ENCODE results near the gene NUDC.

NUDC gene

DNA sequence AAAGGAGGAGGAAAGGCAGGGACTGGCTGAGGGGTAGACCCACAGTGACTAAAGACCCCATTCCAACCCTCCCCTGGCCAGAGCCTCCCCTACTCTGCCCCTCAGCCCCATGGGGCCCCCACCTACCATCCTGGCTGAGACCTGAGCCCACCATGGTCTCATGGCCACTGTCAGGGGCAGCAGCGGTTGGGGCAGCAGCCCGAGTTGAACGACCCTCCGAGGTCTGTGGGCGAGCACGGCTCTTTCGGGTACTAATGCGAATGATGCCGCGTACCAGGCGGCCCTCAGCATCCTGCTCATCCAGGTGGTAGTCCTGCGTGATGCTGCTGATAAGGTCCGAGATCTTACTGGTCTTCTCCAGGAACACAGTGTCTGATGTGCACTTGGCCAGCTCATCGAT lies 29.7 kb downstream of the NUDC start:
- no peak for DNase-seq (ENCODE audit: low read depth)

- no peak for DNase-seq (ENCODE audit: low read depth)
These were observed 30.4 kb downstream of the NUDC start for GRCh38 chr1:26951821-26952497.

- no peak for DNase-seq (ENCODE audit: low read depth)
These were observed 31.8 kb downstream of the NUDC start for GRCh38 chr1:26953374-26953773.

- no peak for DNase-seq (ENCODE audit: low read depth)
These were observed 34.8 kb downstream of the NUDC start for GRCh38 chr1:26956321-26956720.

GRCh38 chr1:26957306-26957705 lies 35.8 kb downstream of the NUDC start:
- no peak for DNase-seq (ENCODE audit: low read depth)

DNA sequence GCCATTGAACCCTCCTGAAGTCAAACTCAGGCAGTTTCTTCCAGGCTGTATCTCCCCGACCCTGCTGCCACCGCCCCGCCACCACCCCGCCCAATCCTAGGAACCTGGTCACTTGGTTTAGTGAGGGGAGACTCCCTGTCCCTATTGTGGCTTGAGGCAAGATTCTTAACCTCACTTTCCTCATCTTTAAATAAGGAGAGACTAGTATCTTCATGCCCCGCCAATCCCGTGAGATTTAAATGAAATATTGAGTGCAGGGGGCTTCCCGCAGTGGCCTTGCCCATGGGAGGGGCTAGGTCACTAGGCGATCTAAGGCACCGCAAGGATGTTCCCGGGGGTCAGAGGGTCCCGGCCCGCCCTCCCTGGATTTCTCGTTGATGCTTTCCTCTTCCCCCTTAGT lies 37.7 kb downstream of the NUDC start:
- no peak for DNase-seq (ENCODE audit: low read depth)

- no peak for DNase-seq (ENCODE audit: low read depth)
These were observed 38.4 kb downstream of the NUDC start, which contains the start of gene KDF1 for GRCh38 chr1:26959722-26960624. KDF1 (minus strand) TSS chr1:26960468; CDS start chr1:26952380, 8,088 bp downstream.

DNA sequence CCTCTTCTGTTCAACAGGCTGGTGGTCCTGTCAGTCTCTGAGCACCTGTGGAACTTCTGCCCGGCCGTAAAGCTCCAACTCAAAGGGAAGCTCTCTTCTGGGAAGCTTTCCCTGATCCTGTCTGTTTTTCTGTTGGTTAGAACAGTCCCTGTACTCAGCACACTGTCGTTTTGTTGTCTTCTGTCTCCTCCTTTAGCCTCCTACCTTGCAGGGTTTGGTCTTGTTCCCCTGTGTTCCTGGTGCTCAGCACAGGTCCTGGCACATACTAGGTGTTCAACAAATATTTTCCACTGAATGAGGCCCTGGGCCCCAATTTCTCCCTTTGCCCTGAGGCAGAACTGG lies 39.1 kb downstream of the NUDC start:
- no peak for DNase-seq (ENCODE audit: low read depth)

DNA sequence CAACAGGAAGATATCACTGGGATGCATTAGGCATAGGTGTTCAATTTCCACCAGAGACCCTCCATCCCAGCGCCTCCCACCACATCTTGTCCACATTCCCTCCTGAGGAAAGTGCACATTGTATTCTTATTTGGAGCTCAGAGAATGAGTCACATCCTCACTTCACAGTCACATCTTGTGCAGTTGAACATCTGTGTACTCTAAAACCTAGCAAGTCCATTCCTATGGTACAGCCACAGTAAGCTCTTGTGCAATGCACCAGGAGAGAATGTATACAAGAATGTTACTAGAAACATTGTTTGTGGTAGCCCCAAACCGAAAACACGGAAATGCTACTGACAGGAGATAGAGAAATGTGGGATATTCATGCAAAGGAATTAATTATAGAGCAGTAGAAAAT lies 40.3 kb downstream of the NUDC start:
- no peak for DNase-seq (ENCODE audit: low read depth)

- DNase-seq (ENCODE audit: low read depth): no peak
These were observed 43.7 kb downstream of the NUDC start for GRCh38 chr1:26965213-26965612.

GRCh38 chr1:26965628-26966027 lies 44.1 kb downstream of the NUDC start:
- DNase-seq (ENCODE audit: low read depth): no peak

GRCh38 chr1:26970810-26971209 lies 49.3 kb downstream of the NUDC start:
- no peak for DNase-seq (ENCODE audit: low read depth)

- no peak for DNase-seq (ENCODE audit: low read depth)
These were observed 50.0 kb downstream of the NUDC start for GRCh38 chr1:26971590-26971989.

GRCh38 chr1:26972390-26972789 lies 50.8 kb downstream of the NUDC start:
- DNase-seq (ENCODE audit: low read depth): no peak

DNA sequence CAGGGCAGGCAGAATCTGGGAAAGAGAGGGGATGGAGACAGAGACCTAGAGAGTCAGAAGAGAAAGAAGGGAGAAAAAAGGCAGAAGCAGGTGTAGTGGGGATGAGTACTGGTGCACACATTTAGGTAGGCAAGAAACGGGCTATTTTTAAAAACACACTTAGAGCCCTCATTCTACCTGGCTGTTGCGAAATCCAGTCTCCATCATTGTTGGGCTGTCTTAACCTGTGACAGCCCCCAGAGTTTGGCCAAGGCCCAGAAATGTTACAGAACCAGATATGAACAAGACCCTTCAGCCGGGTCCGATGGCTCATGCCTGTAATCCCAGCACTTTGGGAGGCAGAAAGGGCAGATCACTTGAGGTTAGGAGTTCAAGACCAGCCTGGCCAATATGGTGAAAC lies 51.3 kb downstream of the NUDC start:
- no peak for DNase-seq (ENCODE audit: low read depth)

DNA sequence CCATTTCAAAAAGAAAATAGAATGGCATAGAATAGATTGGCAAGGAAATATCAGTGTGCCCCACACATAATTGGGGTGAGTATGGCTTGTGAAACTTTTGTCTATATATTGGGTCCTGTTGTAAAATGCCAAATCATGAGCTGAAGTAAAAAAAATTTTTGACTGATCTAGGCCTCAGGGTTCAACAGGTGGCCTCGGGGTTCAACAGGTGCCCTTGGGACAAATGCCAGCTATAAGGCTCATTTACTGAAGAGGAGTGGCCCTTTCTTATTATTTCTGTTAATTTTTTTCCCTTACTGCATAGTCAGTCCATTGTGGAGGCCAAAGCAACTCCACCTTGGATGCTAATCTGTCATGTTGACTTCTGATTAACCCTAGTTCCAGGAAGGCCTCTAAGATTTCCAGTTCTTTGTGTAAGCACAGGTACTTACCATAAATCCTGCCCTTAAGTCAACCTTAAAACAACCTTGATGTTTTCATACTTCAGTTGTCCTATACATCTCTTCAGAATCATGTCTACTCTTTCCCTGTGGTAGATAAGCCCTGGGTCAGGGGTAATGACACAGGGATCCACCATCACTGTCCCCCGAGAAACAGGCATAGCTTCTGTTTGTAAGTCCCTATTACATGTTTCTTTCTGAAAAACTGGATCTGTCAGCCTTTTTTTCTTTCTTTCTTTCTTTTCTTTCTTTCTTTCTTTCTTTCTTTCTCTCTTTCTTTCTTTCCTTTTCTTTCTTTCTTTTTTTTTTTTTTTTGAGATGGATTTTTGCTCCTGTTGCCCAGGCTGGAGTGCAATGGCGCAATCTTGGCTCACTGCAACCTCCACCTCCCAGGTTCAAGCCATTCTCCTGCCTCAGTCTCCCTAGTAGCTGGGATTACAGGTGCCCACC lies 55.3 kb downstream of the NUDC start:
- DNase-seq (ENCODE audit: low read depth): no peak

DNA sequence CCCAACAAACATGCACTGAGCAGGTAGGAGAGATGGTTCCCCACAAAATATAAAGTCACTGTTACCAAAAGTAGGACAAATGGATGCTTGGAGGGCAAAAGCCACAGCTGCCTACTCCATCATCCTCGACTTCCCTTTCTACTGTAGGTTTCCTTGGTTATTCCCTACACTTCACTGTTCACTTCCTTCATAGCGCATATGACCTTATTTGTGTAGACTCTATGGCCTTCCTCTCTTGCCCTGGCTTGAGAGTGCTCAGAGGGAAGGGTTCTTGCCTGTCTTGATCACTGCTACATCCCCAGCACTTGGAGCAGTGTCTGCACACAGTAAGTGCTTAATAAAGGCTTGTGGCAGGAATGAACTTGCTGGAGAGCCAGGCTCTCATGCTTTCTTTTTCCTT lies 57.4 kb downstream of the NUDC start:
- no peak for DNase-seq (ENCODE audit: low read depth)

DNA sequence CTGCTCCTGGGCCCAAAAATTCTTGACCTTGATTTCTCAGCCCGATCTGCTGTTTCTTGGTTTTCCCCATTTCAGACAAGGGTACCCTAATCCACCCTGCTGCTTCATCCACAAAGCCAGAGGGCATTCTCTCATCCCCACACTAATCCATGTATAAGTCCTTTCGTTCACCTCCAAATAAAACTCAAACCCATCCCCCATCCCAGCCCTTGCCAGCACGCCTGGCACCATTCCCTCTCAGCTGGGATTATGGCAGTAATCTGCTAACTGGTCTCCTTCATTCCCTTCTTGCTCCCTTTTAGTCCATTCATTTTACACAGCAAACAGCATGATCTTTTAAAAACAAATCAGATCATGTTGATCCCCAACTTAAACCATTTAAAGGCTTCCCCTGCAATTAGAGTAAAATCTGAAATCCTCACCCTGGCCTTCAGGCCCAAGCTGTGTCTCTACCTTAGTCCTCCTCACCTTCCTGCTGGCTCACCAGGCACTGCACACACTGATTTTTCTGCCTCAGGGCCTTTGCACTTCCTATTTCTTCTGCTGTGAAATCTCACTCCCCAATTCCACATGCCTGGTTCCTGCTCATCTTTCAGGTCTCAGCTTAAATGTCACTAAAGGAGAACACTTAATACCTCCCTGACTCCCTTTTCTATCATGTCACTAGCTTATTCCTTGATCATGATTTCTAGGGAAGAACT lies 59.8 kb downstream of the NUDC start:
- no peak for DNase-seq (ENCODE audit: low read depth)

DNA sequence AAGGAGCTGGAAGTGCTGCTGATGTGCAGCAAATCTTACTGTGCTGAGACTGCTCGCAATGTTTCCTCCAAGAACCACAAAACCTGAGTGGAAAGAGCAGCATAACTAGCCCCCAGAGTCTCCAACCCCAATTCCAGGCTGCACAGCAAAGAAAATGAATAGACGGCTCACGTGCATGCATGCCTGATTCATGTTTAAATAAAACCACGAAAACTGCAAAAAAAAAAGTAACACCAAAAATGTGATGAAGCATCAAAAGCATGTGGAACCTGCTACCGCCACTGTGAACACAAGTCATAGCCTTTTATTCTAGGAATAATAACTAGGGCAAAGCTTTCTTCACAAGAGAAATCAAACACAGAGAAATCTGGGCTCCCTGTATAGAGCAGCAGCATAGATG lies 62.3 kb downstream of the NUDC start:
- no peak for DNase-seq (ENCODE audit: low read depth)

DNA sequence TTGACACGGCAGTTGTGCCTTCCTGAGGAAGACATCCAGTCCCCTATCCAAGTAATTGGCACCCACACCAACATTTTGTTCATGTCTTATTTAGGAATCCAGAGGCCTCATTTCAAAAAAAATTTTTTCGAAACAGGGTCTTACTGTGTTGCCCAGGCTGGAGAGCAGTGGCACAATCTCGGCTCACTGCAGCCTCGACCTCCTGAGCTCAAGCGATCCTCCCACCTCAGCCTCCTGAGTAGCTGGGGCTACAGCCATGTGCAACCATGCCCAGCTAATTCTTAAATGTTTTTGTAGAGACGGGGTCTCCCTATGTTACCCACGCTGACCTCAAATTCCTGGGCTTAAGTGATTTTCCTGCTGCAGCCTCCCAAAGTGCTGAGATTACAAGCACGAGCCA lies 62.7 kb downstream of the NUDC start:
- DNase-seq (ENCODE audit: low read depth): no peak

GRCh38 chr1:26986658-26987057 lies 65.1 kb downstream of the NUDC start:
- DNase-seq (ENCODE audit: low read depth): no peak
